H1 (cell line): ENCODE measurements around the gene LRRC72. TPM values are rescaled to one million over a fixed set of nuclear protein-coding genes. Genes with fewer than 3 reads are reported as not detected.

Experiments used
- CTCF ChIA-PET: fragments of 300-600 bp; sonication (Branson Sonifier 250); formaldehyde crosslinking; loops from one replicate; lab custom pipeline; 2021; ENCODE audit not compliant: partially characterized antibody; lab: Charles Lee
- POLR2A ChIA-PET: fragments of 300-600 bp; sonication (Branson Sonifier 250); formaldehyde crosslinking; loops from one replicate; lab custom pipeline; 2021; ENCODE audit warnings: inconsistent platforms; ENCODE audit not compliant: partially characterized antibody; lab: Charles Lee
- DNase-seq, 2 experiments: peaks; one replicate each; pipeline versions ENCODE4 v3.0.0 to v3.0.0-alpha.2; 2010 to 2022; ENCODE audit warnings: low spot score in 2 of 2, low read depth in 1 of 2, mixed read lengths in 1 of 2
- FAIRE-seq: peaks from 2 replicates; lab custom pipeline; 2011; peaks lifted over from hg19 to GRCh38; lab: Jason Lieb, UNC
- H2AFZ ChIP-seq: 2 replicates; pipeline ENCODE4 v1.8.1; 2012; ENCODE audit warnings: low read length, inconsistent platforms
- H2AK5ac ChIP-seq: 2 replicates; pipeline ENCODE4 v1.6.1; 2013; ENCODE audit warnings: low read depth, low read length
- H2BK120ac ChIP-seq: replicated peaks from 2 replicates; pipeline ENCODE3; 2013; ENCODE audit warnings: low read depth, low read length, inconsistent platforms
- H2BK12ac ChIP-seq: 2 replicates; pipeline ENCODE4 v1.6.1; 2013; ENCODE audit warnings: low read depth, low read length
- H2BK15ac ChIP-seq: 2 replicates; pipeline ENCODE4 v1.6.1; 2013; ENCODE audit warnings: low read length
- H2BK20ac ChIP-seq: 2 replicates; pipeline ENCODE4 v1.6.1; 2013; ENCODE audit warnings: low read length
- H2BK5ac ChIP-seq: 2 replicates; pipeline ENCODE4 v1.6.1; 2013; ENCODE audit warnings: low read depth, low read length
- H3K14ac ChIP-seq: 2 replicates; pipeline ENCODE4 v1.6.1; 2013; ENCODE audit warnings: inconsistent platforms; ENCODE audit not compliant: insufficient read length
- H3K18ac ChIP-seq: 2 replicates; pipeline ENCODE4 v1.6.1; 2013; ENCODE audit warnings: low read length; ENCODE audit errors: extremely low read depth
- H3K23ac ChIP-seq: 2 replicates; pipeline ENCODE4 v1.6.1; 2013; ENCODE audit warnings: inconsistent platforms; ENCODE audit not compliant: insufficient read length
- H3K23me2 ChIP-seq: 2 replicates; pipeline ENCODE4 v1.6.1; 2013; ENCODE audit warnings: low read depth, low read length
- H3K27ac ChIP-seq: 2 replicates; pipeline ENCODE4 v1.6.1; 2011; ENCODE audit warnings: low read depth, low read length, inconsistent platforms
- H3K27me3 ChIP-seq, 4 experiments: replicated peaks in 1 of 4; 1 replicate in 1 of 4; 2 replicates in 3 of 4; pipeline versions ENCODE4 v1.6.1 to v1.8.1; 2011 to 2013; ENCODE audit warnings: low read length in 3 of 4, mild to moderate bottlenecking in 3 of 4, inconsistent platforms in 2 of 4, mixed read lengths in 2 of 4, moderate library complexity in 1 of 4; ENCODE audit not compliant: control insufficient read depth in 3 of 4, insufficient read depth in 3 of 4; ENCODE audit errors: extremely low read depth in 1 of 4
- H3K36me3 ChIP-seq, 4 experiments: 2 replicates each; pipeline versions ENCODE4 v1.6.1 to v1.8.1; 2011 to 2013; ENCODE audit warnings: mild to moderate bottlenecking in 4 of 4, low read length in 3 of 4, moderate library complexity in 2 of 4, control low read depth in 1 of 4, inconsistent platforms in 1 of 4; ENCODE audit not compliant: insufficient read depth in 4 of 4, control insufficient read depth in 2 of 4
- H3K4ac ChIP-seq: replicated peaks from 2 replicates; pipeline ENCODE3; 2013; ENCODE audit warnings: low read length, low read depth, mixed read lengths, inconsistent platforms; ENCODE audit not compliant: insufficient read length
- H3K4me1 ChIP-seq, 4 experiments: replicated peaks in 1 of 4; 1 replicate in 1 of 4; 2 replicates in 3 of 4; pipeline versions ENCODE4 v1.6.1 to v1.8.1; 2011 to 2013; ENCODE audit warnings: low read length in 3 of 4, inconsistent platforms in 2 of 4, mixed read lengths in 1 of 4; ENCODE audit not compliant: insufficient read depth in 4 of 4, control insufficient read depth in 3 of 4
- H3K4me2 ChIP-seq, 2 experiments: 2 replicates each; pipeline versions ENCODE4 v1.6.1 to v1.8.1; 2011 to 2013; ENCODE audit warnings: low read depth in 2 of 2, low read length in 2 of 2, control low read depth in 1 of 2, inconsistent platforms in 1 of 2, mild to moderate bottlenecking in 1 of 2; ENCODE audit not compliant: insufficient read depth in 1 of 2
- H3K4me3 ChIP-seq, 4 experiments: fragments of 200-600, 300-600 bp in 1 of 4; sonication (generic), shearing (Covaris generic), sonication (Bioruptor Twin) in 1 of 4; 2 replicates each; pipeline versions ENCODE4 v1.5.1 to v1.8.1; 2011 to 2016; ENCODE audit warnings: low read length in 4 of 4, low read depth in 3 of 4, control low read depth in 2 of 4, inconsistent platforms in 2 of 4, mild to moderate bottlenecking in 2 of 4, mixed read lengths in 1 of 4, moderate library complexity in 1 of 4; ENCODE audit not compliant: insufficient read depth in 2 of 4; ENCODE audit errors: extremely low read depth in 1 of 4
- H3K56ac ChIP-seq: replicated peaks from 2 replicates; pipeline ENCODE3; 2013; ENCODE audit warnings: low read depth, mild to moderate bottlenecking, mixed read lengths, low read length, inconsistent platforms; ENCODE audit not compliant: insufficient read length
- H3K79me1 ChIP-seq: 2 replicates; pipeline ENCODE4 v1.6.1; 2013; ENCODE audit warnings: low read depth, low read length, control low read depth
- H3K79me2 ChIP-seq, 2 experiments: 2 replicates each; pipeline versions ENCODE4 v1.6.1 to v1.8.1; 2012 to 2013; ENCODE audit warnings: low read length in 2 of 2, mild to moderate bottlenecking in 2 of 2, inconsistent platforms in 1 of 2; ENCODE audit not compliant: insufficient read depth in 2 of 2, control insufficient read depth in 1 of 2
- H3K9ac ChIP-seq, 4 experiments: replicated peaks in 1 of 4; 1 replicate in 1 of 4; 2 replicates in 3 of 4; pipeline versions ENCODE4 v1.6.1 to v1.8.1; 2011 to 2013; ENCODE audit warnings: low read depth in 3 of 4, low read length in 3 of 4, control low read depth in 2 of 4, mild to moderate bottlenecking in 2 of 4, moderate library complexity in 2 of 4, inconsistent platforms in 1 of 4; ENCODE audit errors: extremely low read depth in 1 of 4
- H3K9me3 ChIP-seq, 2 experiments: 2 replicates each; pipeline versions ENCODE4 v1.6.1 to v1.8.1; 2012 to 2013; ENCODE audit warnings: mild to moderate bottlenecking in 2 of 2, moderate library complexity in 2 of 2, control low read depth in 1 of 2, inconsistent platforms in 1 of 2, low read depth in 1 of 2, low read length in 1 of 2, mixed read lengths in 1 of 2; ENCODE audit not compliant: insufficient read depth in 2 of 2
- H4K20me1 ChIP-seq, 2 experiments: replicated peaks in 1 of 2; 2 replicates each; pipeline versions ENCODE3 to v1.8.1; 2011 to 2013; ENCODE audit warnings: inconsistent platforms in 2 of 2, low read length in 2 of 2, mild to moderate bottlenecking in 1 of 2; ENCODE audit not compliant: insufficient read depth in 2 of 2, control insufficient read depth in 1 of 2
- H4K5ac ChIP-seq: 2 replicates; pipeline ENCODE4 v1.6.1; 2013; ENCODE audit warnings: low read length, low read depth, mixed read lengths, inconsistent platforms; ENCODE audit not compliant: insufficient read length
- H4K8ac ChIP-seq: 2 replicates; pipeline ENCODE4 v1.8.0; 2013; ENCODE audit warnings: mild to moderate bottlenecking, moderate library complexity, low read length, inconsistent platforms; ENCODE audit not compliant: insufficient read depth; ENCODE audit errors: extremely low read depth
- H4K91ac ChIP-seq: replicated peaks from 2 replicates; pipeline ENCODE3; 2013; ENCODE audit warnings: low read length, mixed read lengths, inconsistent platforms; ENCODE audit not compliant: insufficient read length
- ATF2 ChIP-seq: IDR thresholded peaks from 2 replicates; pipeline ENCODE4 v1.6.1; 2012; ENCODE audit warnings: low read length, inconsistent platforms
- EP300 ChIP-seq, 2 experiments: IDR thresholded peaks; 1 replicate in 1 of 2; 2 replicates in 1 of 2; pipeline ENCODE4 v1.6.1; 2011 to 2012; ENCODE audit warnings: low read depth in 2 of 2, low read length in 2 of 2, mild to moderate bottlenecking in 2 of 2, borderline replicate concordance in 1 of 2, inconsistent platforms in 1 of 2, moderate library complexity in 1 of 2
- JUN ChIP-seq: IDR thresholded peaks from 2 replicates; pipeline ENCODE4 v1.6.1; 2011; ENCODE audit warnings: low read depth, mild to moderate bottlenecking, improper control_type of control experiment, low read length
- POLR2A ChIP-seq, 2 experiments: IDR thresholded peaks; 1 replicate in 1 of 2; 2 replicates in 1 of 2; pipeline ENCODE4 v1.6.1; 2011; ENCODE audit warnings: low read depth in 2 of 2, low read length in 2 of 2, mild to moderate bottlenecking in 2 of 2; ENCODE audit errors: control extremely low read depth in 1 of 2
- TCF12 ChIP-seq: IDR thresholded peaks from 2 replicates; pipeline ENCODE4 v1.6.1; 2011; ENCODE audit warnings: low read depth, mild to moderate bottlenecking, low read length
- WGBS, 2 experiments: shearing (Covaris generic) in 1 of 2; methylation state at CpG; one replicate each; pipeline versions ENCODE4 v1.1.6 to v1.1.7; 2013 to 2015; ENCODE audit warnings: low lambda C conversion rate in 2 of 2, mixed read lengths in 2 of 2, inconsistent platforms in 1 of 2, low coverage in 1 of 2, missing lambda C conversion rate in 1 of 2; ENCODE audit not compliant: insufficient replicate concordance in 2 of 2, insufficient coverage in 1 of 2, insufficient read length in 1 of 2; ENCODE audit errors: extremely low coverage in 1 of 2, missing lambda C conversion rate in 1 of 2; 5-methylcytosine and 5-hydroxymethylcytosine counted together
- polyA plus RNA-seq, 7 experiments: library from polyadenylated mRNA; depleted of rRNA in 3 of 7; stranded (reverse) in 5 of 7; unstranded in 2 of 7; fragments of >200 nt in 5 of 7; fragments of 200-250 nt in 2 of 7; gene quantifications; 1 replicate in 5 of 7; 2 replicates in 1 of 7; 4 replicates in 1 of 7; pipeline versions ENCODE4 v1.2.1 to v1.2.3, GENCODE V29; 2011 to 2013; ENCODE audit warnings: missing spikeins in 2 of 7, mixed read lengths in 2 of 7
- total RNA-seq: library from RNA; stranded (reverse); fragmentation: NEBNext Ultra II Directional; extraction: Animal tissue kit (Norgen Biotek cat#: 25700); gene quantifications from 2 replicates; pipeline ENCODE4 v1.2.1, GENCODE V29; 2021

The LRRC72 gene
- total and polyA plus RNA-seq, 2 of the 8 experiments (the other 6 are each of a cell fraction or from before 2014, with no cell fraction given), result not detected

- FAIRE-seq, result no peak
- WGBS, 2 experiments, result 96% methylated on average over 7 of the region's 7 CpGs; no CpG with 5 or more reads in 1 of the 2 experiments
- TF ChIP-seq JUN, result no peak
- no peak for TF ChIP-seq ATF2
- TF ChIP-seq POLR2A (IDR thresholded peaks at IDR 0.05; ENCODE audit: control extremely low read depth in 1 of 2, low read depth in 2 of 2, low read length in 2 of 2), result no peak
- no peak for TF ChIP-seq EP300 (IDR thresholded peaks at IDR 0.05; ENCODE audit: borderline replicate concordance in 1 of 2, low read depth in 2 of 2, low read length in 2 of 2)
- no peak for TF ChIP-seq TCF12
These were observed 47.0 kb upstream of the LRRC72 start for GRCh38 chr7:16479591-16479990.

More at GRCh38 chr7:16479591-16479990, 47.0 kb upstream of the LRRC72 start:
- no peak overlapping the region for H2BK15ac ChIP-seq
- H4K8ac ChIP-seq, result no peak overlapping the region
- DNase-seq, result no peak
- H3K27me3 ChIP-seq, result no peaks in the 10 kb centered on the region
- no peaks in the 10 kb centered on the region for H3K9me3 ChIP-seq
- H3K4me3 ChIP-seq, result no peak overlapping the region
- POLR2A ChIA-PET, result no interaction called here
- H3K27ac ChIP-seq, result no peak overlapping the region
- no peak overlapping the region for H3K18ac ChIP-seq
- H4K5ac ChIP-seq, result no peak overlapping the region
- H3K4me2 ChIP-seq, result no peak overlapping the region
- H2AK5ac ChIP-seq, result no peak overlapping the region
- H4K20me1 ChIP-seq, result no peaks in the 10 kb centered on the region
- no peak overlapping the region for H3K4ac ChIP-seq
- H2AFZ ChIP-seq, result no peak overlapping the region
- no peak overlapping the region for H2BK12ac ChIP-seq
- H3K79me2 ChIP-seq, result no peaks in the 10 kb centered on the region
- H2BK5ac ChIP-seq, result no peak overlapping the region
- H3K9ac ChIP-seq, result no peak overlapping the region
- H3K79me1 ChIP-seq, result no peaks in the 10 kb centered on the region
- no peak overlapping the region for H2BK20ac ChIP-seq
- H3K56ac ChIP-seq, result no peak overlapping the region
- H2BK120ac ChIP-seq, result no peak overlapping the region
- peaks cover 0 to 3% (median 1%) of the 10 kb centered on the region in 4 experiments; a peak in 2 of 7 replicates for H3K4me1 ChIP-seq
- H3K36me3 ChIP-seq, result no peaks in the 10 kb centered on the region
- no peak overlapping the region for H3K23ac ChIP-seq
- no peaks in the 10 kb centered on the region for H3K23me2 ChIP-seq
- H3K14ac ChIP-seq, result no peak overlapping the region
- no peak overlapping the region for H4K91ac ChIP-seq
- CTCF ChIA-PET, result interaction anchor here (0.9 to 1.4 kb wide), 3 partner anchors 11 to 85 kb away, joined by 3 read pairs; no protein-coding TSS in a partner anchor
